Vagina (tissue), 2 donors: Measurements from ENCODE around the gene DNAH6.

Experiments
- CTCF ChIP-seq, 3 experiments: fragments of 450-650 bp in 2 of 3; fragments of 200-600 bp in 1 of 3; sonication (generic) in 1 of 3; IDR thresholded peaks; one replicate each; pipeline ENCODE4 v1.5.1; 2017 to 2019; ENCODE audit warnings: antibody characterized with exemption in 3 of 3, mild to moderate bottlenecking in 2 of 3, moderate library complexity in 2 of 3
- POLR2A ChIP-seq, 2 donors: fragments of 450-650 bp; IDR thresholded peaks; one replicate each; pipeline ENCODE4 v1.6.1; 2017; ENCODE audit warnings: antibody characterized with exemption in 2 of 2, mild to moderate bottlenecking in 2 of 2, moderate library complexity in 2 of 2
- POLR2AphosphoS5 ChIP-seq, 2 donors: sonication (generic); formaldehyde crosslinking; IDR thresholded peaks; one replicate each; pipeline ENCODE4 v1.9.0; 2017; ENCODE audit warnings: antibody characterized with exemption in 2 of 2, mild to moderate bottlenecking in 2 of 2, low read depth in 1 of 2; ENCODE audit not compliant: insufficient read depth in 1 of 2

- TF ChIP-seq CTCF (IDR thresholded peaks at IDR 0.05) = no peak
- TF ChIP-seq POLR2A (IDR thresholded peaks at IDR 0.05) = no peak
- TF ChIP-seq POLR2AphosphoS5 (IDR thresholded peaks at IDR 0.05; ENCODE audit: insufficient read depth in 1 of 2, low read depth in 1 of 2) = no peak
Measured at GRCh38 chr2:84827978-84828575, 311.8 kb downstream of the DNAH6 start.
